ENCODE measurements around the gene SF1. TPM values are rescaled to one million over a fixed set of nuclear protein-coding genes. Genes with fewer than 3 reads are reported as not detected.

Gene SF1
- total RNA-seq, 1 experiment from 2014 or later, result 285 TPM

GRCh38 chr11:64724863-64725532, 53.3 kb downstream of the SF1 start (continued):
- TF ChIP-seq AFF4 (CRISPR knock-in tag; IDR thresholded peaks at IDR 0.05; ENCODE audit: borderline replicate concordance) (no peak), ZNF396 (CRISPR knock-in tag; IDR thresholded peaks at IDR 0.05; ENCODE audit: borderline replicate concordance) (no peak), E2F5 (CRISPR knock-in tag; IDR thresholded peaks at IDR 0.05) (no peak)

- Mint-ChIP-seq H3K36me3 (peaks cover 7% of the 10 kb centered on the region; the same call in 1 of the 2 replicates), H3K27me3 (ENCODE audit: low read depth) (peaks cover 41% of the 10 kb centered on the region), H3K4me3 (peak overlapping the region; percentile 39), H3K27ac (no peak overlapping the region), H3K9me3 (no peaks in the 10 kb centered on the region), H3K4me1 (peaks cover 44% of the 10 kb centered on the region)
- DNase-seq (ENCODE audit: low spot score), result no peak
- TF ChIP-seq ZNF512 (CRISPR knock-in tag; IDR thresholded peaks at IDR 0.05; ENCODE audit: borderline replicate concordance) (no peak), SMAD3 (CRISPR knock-in tag; IDR thresholded peaks at IDR 0.05; ENCODE audit: borderline replicate concordance) (no peak), NFATC4 (CRISPR knock-in tag; IDR thresholded peaks at IDR 0.05) (no peak)
- ChIA-PET CTCF (interaction anchor here (1.0 to 4.9 kb wide), 2 partner anchors 14 to 19 kb away, joined by 3 to 43 read pairs; partner anchors contain the start of gene RASGRP2), POLR2A (no interaction called here)
- no peak for ATAC-seq
Observed at GRCh38 chr11:64723907-64724862, 54.2 kb downstream of the SF1 start.

GRCh38 chr11:64723117-64723906, 55.0 kb downstream of the SF1 start, which contains the start of gene NRXN2:
TSS of gene NRXN2 (minus strand) at chr11:64723197. CDS start at chr11:64713699, 9,498 bp downstream.
- POLR2A ChIA-PET, result no interaction called here
- CTCF ChIA-PET, result interaction anchor here (0.6 to 4.9 kb wide), 10 partner anchors 15 to 274 kb away, joined by 3 to 43 read pairs (median 5); partner anchors contain the start of genes PYGM and RASGRP2
- ATAC-seq (peak; percentile 88), DNase-seq (ENCODE audit: low spot score) (peak; percentile 87)
- Mint-ChIP-seq H3K27me3 (ENCODE audit: low read depth) (peaks cover 47% of the 10 kb centered on the region), H3K36me3 (0 out of 2 replicates have a peak, but pooled peaks cover 2% of the 10 kb centered on the region), H3K27ac (no peak within 1 kb of the TSS), H3K4me3 (peak within 1 kb of the TSS; percentile 50), H3K4me1 (peaks cover 44% of the 10 kb centered on the region), H3K9me3 (no peaks in the 10 kb centered on the region)
- TF ChIP-seq ELF4 (CRISPR knock-in tag; IDR thresholded peaks at IDR 0.05; ENCODE audit: low read depth) (no peak), MAX (CRISPR knock-in tag; IDR thresholded peaks at IDR 0.05) (peak; percentile 46; the same call in 1 of the 2 replicates), NFYB (CRISPR knock-in tag; conservative IDR thresholded peaks at IDR 0.05; ENCODE audit: low read depth) (peak; percentile 95), HMGXB4 (CRISPR knock-in tag; IDR thresholded peaks at IDR 0.05) (peak; percentile 97), CTCF (IDR thresholded peaks at IDR 0.05) (peak; percentile 93), IRF1 (CRISPR knock-in tag; IDR thresholded peaks at IDR 0.05) (no peak), ETV6 (CRISPR knock-in tag; IDR thresholded peaks at IDR 0.05) (no peak), E2F5 (CRISPR knock-in tag; IDR thresholded peaks at IDR 0.05) (peak; percentile 52; the same call in 1 of the 2 replicates), ZBTB21 (CRISPR knock-in tag; IDR thresholded peaks at IDR 0.05; ENCODE audit: borderline replicate concordance) (0 out of 2 replicates have a peak, but pooled peaks have one; percentile 35), MXD4 (CRISPR knock-in tag; IDR thresholded peaks at IDR 0.05; ENCODE audit: borderline replicate concordance) (no peak)
